ENCODE measurements around the gene CISH.

CISH gene

GRCh38 chr3:50611464-50612233, at the start of gene CISH:
CISH (minus strand) TSS chr3:50611774; CDS start chr3:50611650, 124 bp downstream.
- peak; percentile 95 for DNase-seq (ENCODE audit: low read depth, low spot score)

- DNase-seq (ENCODE audit: low read depth, low spot score) = no peak
Observed at GRCh38 chr3:50660386-50660785, 48.8 kb upstream of the CISH start.

GRCh38 chr3:50658831-50659230, 47.3 kb upstream of the CISH start:
- no peak for DNase-seq (ENCODE audit: low read depth, low spot score)

GRCh38 chr3:50658416-50658815, 46.8 kb upstream of the CISH start:
- DNase-seq (ENCODE audit: low read depth, low spot score) = no peak

- DNase-seq (ENCODE audit: low read depth, low spot score) = no peak
Observed at GRCh38 chr3:50657816-50658215, 46.2 kb upstream of the CISH start.

- no peak for DNase-seq (ENCODE audit: low read depth, low spot score)
Observed at GRCh38 chr3:50657407-50657806, 45.8 kb upstream of the CISH start.

GRCh38 chr3:50656417-50657195, 45.0 kb upstream of the CISH start:
- DNase-seq (ENCODE audit: low read depth, low spot score) = no peak

GRCh38 chr3:50655009-50655830, 43.6 kb upstream of the CISH start:
- no peak for DNase-seq (ENCODE audit: low read depth, low spot score)

- DNase-seq (ENCODE audit: low read depth, low spot score) = no peak
Observed at GRCh38 chr3:50653937-50654595, 42.5 kb upstream of the CISH start.

- DNase-seq (ENCODE audit: low read depth, low spot score) = peak; percentile 44
Observed at GRCh38 chr3:50652709-50653108, 41.1 kb upstream of the CISH start.

- no peak for DNase-seq (ENCODE audit: low read depth, low spot score)
Observed at GRCh38 chr3:50651920-50652529, 40.5 kb upstream of the CISH start.

GRCh38 chr3:50651445-50651844, 39.9 kb upstream of the CISH start:
- DNase-seq (ENCODE audit: low read depth, low spot score) = no peak

- no peak for DNase-seq (ENCODE audit: low read depth, low spot score)
Observed at GRCh38 chr3:50650018-50650417, 38.4 kb upstream of the CISH start.

- DNase-seq (ENCODE audit: low read depth, low spot score) = no peak
Observed at GRCh38 chr3:50649451-50649931, 37.9 kb upstream of the CISH start.

- no peak for DNase-seq (ENCODE audit: low read depth, low spot score)
Observed at GRCh38 chr3:50648944-50649343, 37.4 kb upstream of the CISH start.

- no peak for DNase-seq (ENCODE audit: low read depth, low spot score)
Observed at GRCh38 chr3:50648313-50648712, 36.7 kb upstream of the CISH start.

- DNase-seq (ENCODE audit: low read depth, low spot score) = no peak
Observed at GRCh38 chr3:50645378-50645777, 33.8 kb upstream of the CISH start.

GRCh38 chr3:50644561-50644960, 33.0 kb upstream of the CISH start:
- no peak for DNase-seq (ENCODE audit: low read depth, low spot score)

GRCh38 chr3:50642382-50642781, 30.8 kb upstream of the CISH start:
- no peak for DNase-seq (ENCODE audit: low read depth, low spot score)

GRCh38 chr3:50639055-50639494, 27.5 kb upstream of the CISH start:
- DNase-seq (ENCODE audit: low read depth, low spot score) = peak; percentile 72

- DNase-seq (ENCODE audit: low read depth, low spot score) = no peak
Observed at GRCh38 chr3:50637945-50638344, 26.4 kb upstream of the CISH start.

All from astrocyte of the hippocampus (primary cell).